HG03025 (cell line): ENCODE measurements around the gene APBA2.

Source experiments
- ATAC-seq: cut with Tn5 transposase; IDR thresholded peaks from one replicate; pipeline ENCODE4 v1.9.1; 2021; ENCODE audit warnings: mild to moderate bottlenecking, moderate library complexity; ENCODE audit not compliant: unreplicated experiment, low FRiP score

APBA2 gene

GRCh38 chr15:29126821-29127461 lies 241.2 kb downstream of the APBA2 start:
- ATAC-seq = no peak

DNA sequence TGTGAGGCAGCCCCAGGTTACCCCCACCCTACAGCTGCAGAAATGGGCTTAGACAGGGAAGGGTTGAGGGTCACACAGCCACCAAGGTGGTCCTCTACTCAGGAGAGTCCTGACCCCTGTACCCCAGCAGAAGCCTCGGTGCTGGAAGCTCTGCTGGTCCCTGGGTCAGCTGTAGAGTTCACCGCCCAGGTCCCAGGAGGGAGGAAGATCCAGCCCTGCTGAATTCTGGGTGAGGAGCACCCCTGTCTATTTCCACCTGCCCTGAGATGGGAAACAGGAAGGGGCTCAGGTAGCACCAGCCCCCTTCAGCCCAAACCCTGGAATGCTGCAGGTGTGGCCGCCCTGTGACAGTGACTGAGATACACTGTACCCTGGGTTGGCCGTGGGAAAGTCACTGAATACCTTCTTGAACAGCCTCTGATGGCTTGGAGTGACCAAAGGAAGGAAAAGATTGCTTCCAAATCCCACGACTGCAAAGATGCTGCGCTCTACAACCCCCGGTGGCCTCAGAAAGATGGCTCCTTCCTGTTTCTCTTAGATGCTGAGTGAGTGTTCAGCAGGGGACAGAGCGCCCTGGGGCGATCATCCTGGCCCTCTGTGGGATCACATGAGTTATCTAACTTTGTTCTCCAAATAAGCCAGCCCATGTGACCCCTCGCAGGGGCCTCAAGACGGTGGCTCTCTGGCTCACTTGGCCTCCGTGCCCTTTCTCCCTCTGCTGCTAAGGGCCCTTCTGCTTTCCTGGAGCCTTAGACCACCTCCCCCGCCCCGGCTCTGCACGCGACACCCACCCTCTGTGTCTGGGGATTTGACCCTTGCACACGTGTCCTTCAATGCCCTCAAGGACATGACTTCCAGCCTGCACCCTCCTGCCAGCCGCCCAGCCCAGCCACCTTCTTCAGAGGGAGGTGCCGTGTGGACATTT lies 242.0 kb downstream of the APBA2 start:
- no peak for ATAC-seq

- no peak for ATAC-seq
Observed at GRCh38 chr15:29128671-29129070, 242.9 kb downstream of the APBA2 start.

GRCh38 chr15:29129221-29129620 lies 243.4 kb downstream of the APBA2 start:
- ATAC-seq = no peak

DNA sequence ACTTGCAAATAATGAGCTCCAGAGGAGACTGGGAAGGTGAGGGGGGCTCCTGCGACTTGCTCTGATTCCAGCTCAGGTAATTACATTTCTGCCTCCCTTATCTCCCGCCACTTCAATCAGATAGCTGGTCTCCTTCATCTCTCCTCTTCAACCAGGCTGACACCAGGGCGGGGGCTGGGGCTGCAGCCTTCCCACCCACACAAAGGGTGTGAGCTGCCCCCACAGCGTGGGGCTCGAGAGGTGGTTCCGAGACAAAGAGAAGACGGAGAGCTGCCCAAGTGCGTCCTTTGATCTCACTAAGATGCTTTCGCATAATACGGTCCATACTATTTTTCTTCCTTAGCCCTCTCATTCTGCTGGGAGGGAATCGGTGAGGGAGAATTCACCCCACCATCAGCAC lies 244.2 kb downstream of the APBA2 start:
- no peak for ATAC-seq

DNA sequence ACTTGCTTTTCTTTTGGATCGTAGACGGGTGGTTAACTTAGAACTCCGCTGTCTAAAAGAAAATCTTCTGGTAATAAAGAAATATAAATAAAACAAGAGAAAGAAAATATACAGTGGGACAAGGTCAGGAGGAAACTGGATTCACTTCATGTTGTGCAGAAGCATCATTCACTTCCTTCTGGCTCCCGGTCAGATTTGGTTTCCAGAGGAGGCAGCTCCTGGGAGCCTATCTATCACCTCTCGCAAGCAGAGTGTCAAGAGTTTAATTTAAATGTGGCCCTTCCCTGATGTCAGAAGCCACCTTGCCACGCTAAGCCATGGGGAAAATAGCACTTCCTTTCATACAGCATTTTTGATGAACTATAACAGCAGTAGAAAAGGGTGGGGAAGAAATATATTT lies 244.7 kb downstream of the APBA2 start:
- ATAC-seq = no peak

DNA sequence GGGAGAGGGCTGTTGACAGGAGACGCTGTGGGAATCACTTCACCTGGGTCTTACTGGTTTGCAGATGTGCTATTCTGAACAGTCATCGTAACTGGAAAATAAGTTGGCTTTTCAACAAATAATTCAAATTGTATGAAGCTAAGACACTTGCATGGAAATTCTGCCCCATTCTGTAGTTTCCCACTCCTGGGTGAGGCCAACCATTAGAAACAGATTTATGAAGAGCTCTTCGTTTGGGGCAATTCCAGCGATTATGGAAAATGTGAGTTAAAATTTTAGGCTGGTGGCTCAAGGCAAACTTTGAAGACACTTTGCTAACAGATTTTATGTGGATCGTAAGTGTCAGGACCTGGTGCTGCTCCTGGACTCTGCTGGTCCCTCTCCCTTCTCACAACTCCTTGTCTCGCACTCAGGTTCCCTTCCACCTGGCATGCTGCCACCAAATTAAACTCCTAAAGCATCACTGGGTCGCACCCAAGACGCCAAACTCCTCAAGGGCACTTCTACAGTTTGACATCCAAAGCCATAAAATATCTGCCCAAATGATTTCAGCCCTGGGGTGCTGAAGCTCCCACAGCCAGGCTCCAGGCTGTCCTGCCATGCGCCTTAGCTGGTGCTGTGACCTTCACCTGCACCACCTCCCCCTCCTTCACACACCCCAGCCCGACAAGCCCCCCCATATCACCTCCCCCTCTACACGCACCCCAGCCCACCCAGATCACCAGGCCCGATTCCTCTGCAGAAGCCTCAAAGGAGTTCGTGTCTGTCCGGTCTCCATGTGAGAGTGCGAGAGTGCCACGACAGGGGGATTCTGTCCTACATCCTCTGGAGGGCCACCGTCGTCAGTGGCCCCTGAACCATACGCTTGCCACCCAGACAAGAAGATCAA lies 245.4 kb downstream of the APBA2 start:
- no peak for ATAC-seq

DNA sequence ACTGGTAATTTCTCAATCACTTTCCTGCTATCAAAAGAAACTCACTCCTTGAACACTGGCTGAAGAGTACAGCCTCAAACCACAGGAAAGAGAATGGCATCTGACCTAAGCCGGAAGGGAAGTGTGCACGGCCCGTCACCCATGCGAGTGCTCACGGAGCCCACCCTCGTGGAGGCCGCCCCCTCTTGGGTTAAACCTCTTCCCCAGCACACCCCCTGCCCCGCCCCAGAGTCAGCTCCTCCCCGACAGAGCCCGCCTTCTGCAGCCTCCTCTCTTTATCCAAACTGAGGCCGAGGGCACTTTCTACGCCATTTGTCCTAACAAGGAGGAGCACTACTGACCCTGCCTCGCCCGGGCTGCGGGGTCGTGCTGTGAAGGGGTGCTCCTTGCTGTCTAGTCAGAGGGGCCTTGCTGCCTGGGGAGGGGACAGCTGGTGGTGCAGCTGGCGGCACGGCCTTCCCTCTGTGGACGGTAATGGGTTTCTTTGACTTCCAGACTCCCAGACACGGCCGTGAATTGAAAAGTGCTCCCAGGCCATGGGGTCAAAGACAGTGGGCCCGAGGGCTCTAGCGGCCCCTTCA lies 246.2 kb downstream of the APBA2 start:
- no peak for ATAC-seq

DNA sequence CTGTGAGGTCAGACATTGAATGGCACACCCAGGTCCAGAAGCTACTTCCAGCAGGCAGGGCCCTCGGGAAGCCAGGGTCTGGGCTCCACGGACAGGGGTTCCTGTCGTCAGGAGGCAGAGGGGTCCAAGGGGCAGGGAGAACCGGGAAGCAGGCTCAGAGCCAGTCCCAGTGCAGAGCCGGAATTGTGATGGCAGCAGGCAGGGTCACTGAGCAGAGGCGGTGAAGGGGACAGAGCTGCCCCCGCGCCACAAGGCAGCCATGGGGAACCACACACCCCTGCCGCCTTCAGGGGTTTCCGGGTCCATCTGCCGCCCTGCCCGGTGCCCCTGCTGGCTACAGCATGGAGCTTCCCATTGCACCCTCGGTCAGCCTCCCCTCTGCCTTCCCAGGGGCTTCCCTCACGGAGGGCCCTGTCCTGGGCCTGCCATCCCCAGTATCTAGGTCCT lies 247.0 kb downstream of the APBA2 start:
- ATAC-seq = no peak

GRCh38 chr15:29133321-29133720 lies 247.5 kb downstream of the APBA2 start:
- no peak for ATAC-seq

DNA sequence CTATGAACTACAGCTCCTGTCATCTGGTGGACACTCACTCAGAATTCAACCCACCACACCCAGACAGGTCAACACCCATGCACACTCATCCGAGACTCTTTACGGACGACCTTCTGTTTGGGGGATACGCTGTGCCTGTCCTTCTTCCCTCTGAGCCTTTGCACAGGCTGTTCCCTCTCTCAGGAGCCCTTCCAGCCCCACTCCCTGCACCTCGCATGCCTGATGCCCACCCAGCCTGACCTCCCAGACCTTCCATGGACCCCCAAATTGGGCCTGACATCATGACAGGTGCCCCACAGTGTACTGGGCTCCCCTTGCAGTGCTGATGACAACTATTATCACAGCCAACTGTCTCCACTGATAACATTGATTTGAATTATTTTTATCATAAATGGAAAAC lies 248.0 kb downstream of the APBA2 start:
- ATAC-seq = no peak

GRCh38 chr15:29134239-29134638 lies 248.5 kb downstream of the APBA2 start:
- no peak for ATAC-seq

GRCh38 chr15:29134641-29135308 lies 249.0 kb downstream of the APBA2 start:
- ATAC-seq = no peak

DNA sequence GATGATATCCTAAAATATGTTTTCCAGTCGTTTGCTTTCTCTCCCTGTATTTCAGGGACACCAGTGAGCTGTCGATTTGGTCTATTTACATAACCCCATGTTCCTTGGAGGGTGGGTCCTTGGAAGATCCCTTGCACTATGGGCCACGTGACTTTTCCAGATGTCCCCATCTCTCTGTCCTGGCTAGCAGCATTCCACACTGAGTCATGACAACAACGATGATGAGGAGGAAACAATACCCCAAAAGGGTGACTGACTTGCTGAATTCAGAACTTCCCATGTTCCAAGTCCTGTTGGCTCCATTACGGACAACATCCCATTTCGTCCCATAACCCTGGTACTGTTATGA lies 249.5 kb downstream of the APBA2 start:
- ATAC-seq = no peak

- no peak for ATAC-seq
Observed at GRCh38 chr15:29135702-29136646, 250.2 kb downstream of the APBA2 start.

- ATAC-seq = no peak
Observed at GRCh38 chr15:29138260-29138659, 252.5 kb downstream of the APBA2 start.

- ATAC-seq = no peak
Observed at GRCh38 chr15:29139072-29139471, 253.3 kb downstream of the APBA2 start.

GRCh38 chr15:29139540-29140459 lies 254.0 kb downstream of the APBA2 start:
- ATAC-seq = no peak
